Gastrocnemius medialis (tissue), 4 donors: ENCODE results near the gene LNPEP. TPM values are rescaled to one million over a fixed set of nuclear protein-coding genes. Genes with fewer than 3 reads are reported as not detected.

Source experiments
- ATAC-seq, 2 donors: fragments of 150-250 bp; one replicate each; pipeline ENCODE4 v1.9.1; 2016
- DNase-seq, 2 donors: peaks; one replicate each; pipeline ENCODE4 v3.0.0-alpha.2; 2019
- H3K27ac ChIP-seq, 4 donors: fragments of 200-600 bp; sonication (generic); 1 replicate in 1 of 4; 2 replicates in 3 of 4; pipeline ENCODE4 v1.5.1; 2016 to 2018; ENCODE audit warnings: mild to moderate bottlenecking in 2 of 4, moderate library complexity in 1 of 4
- H3K27me3 ChIP-seq, 3 donors: fragments of 200-600 bp; sonication (generic) in 2 of 3; 1 replicate in 1 of 3; 2 replicates in 2 of 3; pipeline versions ENCODE4 v1.5.1 to v1.6.0; 2016 to 2019; ENCODE audit warnings: mild to moderate bottlenecking in 1 of 3, moderate library complexity in 1 of 3
- H3K36me3 ChIP-seq, 2 donors: fragments of 200-600 bp; sonication (generic) in 1 of 2; one replicate each; pipeline ENCODE4 v1.5.1; 2017 to 2018
- H3K4me1 ChIP-seq, 2 donors: fragments of 200-600 bp; sonication (generic) in 1 of 2; one replicate each; pipeline ENCODE4 v1.5.1; 2016 to 2017; ENCODE audit warnings: mild to moderate bottlenecking in 2 of 2
- H3K4me3 ChIP-seq, 4 donors: fragments of 200-600 bp; sonication (generic) in 3 of 4; 1 replicate in 1 of 4; 2 replicates in 3 of 4; pipeline ENCODE4 v1.5.1; 2016 to 2019; ENCODE audit warnings: mild to moderate bottlenecking in 2 of 4
- H3K9me3 ChIP-seq, 3 donors: fragments of 200-600 bp; sonication (generic) in 2 of 3; 1 replicate in 1 of 3; 2 replicates in 2 of 3; pipeline ENCODE4 v1.5.1; 2016 to 2019
- POLR2A ChIP-seq, 2 donors: fragments of 450-650 bp; IDR thresholded peaks; one replicate each; pipeline ENCODE4 v1.6.1; 2017; ENCODE audit warnings: antibody characterized with exemption in 2 of 2, mild to moderate bottlenecking in 2 of 2, moderate library complexity in 2 of 2
- in situ Hi-C, 4 donors: fragments of 200-750 bp; cut with MboI; loops; one replicate each; pipeline versions ENCODE4 v1.15.0 to v1.8.0; 2017; ENCODE audit warnings: low sequenced_read_pairs in 4 of 4
- intact Hi-C: fragments of 100-400 bp; cut with DNase I; formaldehyde crosslinking; loops from one replicate; pipeline ENCODE4 v1.15.1; 2023; ENCODE audit warnings: low total_unique reads
- total RNA-seq, 4 donors: library from RNA; depleted of rRNA; stranded (reverse); fragments of >200 nt; gene quantifications; one replicate each; pipeline versions ENCODE4 v1.1.0 to v1.2.3, GENCODE V29; 2016
- TF ChIP-seq, protein P1 (sequence below), 5 experiments: fragments of 450-650 bp in 3 of 5; fragments of 200-600 bp in 2 of 5; sonication (generic) in 2 of 5; IDR thresholded peaks in 4 of 5; conservative IDR thresholded peaks in 1 of 5; 1 replicate in 4 of 5; 2 replicates in 1 of 5; pipeline ENCODE4 v1.5.1; 2016 to 2019; ENCODE audit warnings: antibody characterized with exemption in 5 of 5, mild to moderate bottlenecking in 3 of 5, moderate library complexity in 3 of 5

LNPEP gene
- total RNA-seq, 4 donors from 2014 or later: 31.9 to 48.7 (median 33.1) TPM

DNA sequence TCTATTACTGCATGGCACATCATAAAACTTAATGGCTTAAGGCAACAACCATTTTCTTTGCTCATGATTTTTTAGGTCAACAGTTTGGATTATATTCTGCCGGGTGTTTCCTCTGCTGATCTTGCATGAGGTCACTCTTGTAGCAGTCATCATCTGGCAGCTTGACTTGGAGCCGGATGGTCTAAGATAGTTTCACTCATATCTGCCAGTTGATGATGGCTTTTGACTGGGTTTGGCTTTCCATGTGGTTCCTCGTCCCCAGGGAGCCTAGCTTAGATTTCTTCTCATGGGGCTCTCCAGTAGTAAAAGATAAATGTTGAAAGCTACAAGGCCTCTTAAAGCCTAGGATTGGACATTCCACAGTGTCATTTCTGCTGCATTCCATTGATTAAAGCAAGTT lies 27.4 kb downstream of the LNPEP start:
- intact Hi-C loops: no loop called here

DNA sequence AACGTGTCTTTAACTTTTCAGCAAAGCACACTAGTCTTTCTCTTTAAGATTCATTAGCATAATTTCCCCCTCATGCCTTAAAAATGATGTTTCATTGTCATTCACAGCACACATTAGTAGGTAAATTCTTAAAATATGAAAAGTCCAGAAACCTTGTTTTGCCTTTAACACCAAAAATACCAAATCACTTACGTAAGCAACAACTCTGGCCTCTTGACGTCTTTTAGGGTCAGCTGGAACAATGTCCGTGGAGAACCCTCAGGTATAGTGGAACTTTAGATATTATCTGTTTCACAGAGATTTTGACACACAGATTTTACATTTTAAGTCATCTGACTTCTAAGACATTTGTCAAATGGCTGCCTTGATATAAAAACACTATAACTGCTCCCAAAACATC lies 30.9 kb downstream of the LNPEP start:
- ATAC-seq (no peak), DNase-seq (no peak)
- Histone ChIP-seq H3K27me3 (no peaks in the 10 kb centered on the region), H3K27ac (peak overlapping the region in 2 of 4 donors; percentile 60 to 66), H3K36me3 (no peaks in the 10 kb centered on the region), H3K9me3 (no peaks in the 10 kb centered on the region), H3K4me1 (peaks cover 57 to 71% of the 10 kb centered on the region in 2 donors), H3K4me3 (no peak overlapping the region)
- in situ Hi-C loops (no loop called here), intact Hi-C loops (no loop called here)
- no peak for TF ChIP-seq POLR2A (IDR thresholded peaks at IDR 0.05)
- TF ChIP-seq, protein P1, sequence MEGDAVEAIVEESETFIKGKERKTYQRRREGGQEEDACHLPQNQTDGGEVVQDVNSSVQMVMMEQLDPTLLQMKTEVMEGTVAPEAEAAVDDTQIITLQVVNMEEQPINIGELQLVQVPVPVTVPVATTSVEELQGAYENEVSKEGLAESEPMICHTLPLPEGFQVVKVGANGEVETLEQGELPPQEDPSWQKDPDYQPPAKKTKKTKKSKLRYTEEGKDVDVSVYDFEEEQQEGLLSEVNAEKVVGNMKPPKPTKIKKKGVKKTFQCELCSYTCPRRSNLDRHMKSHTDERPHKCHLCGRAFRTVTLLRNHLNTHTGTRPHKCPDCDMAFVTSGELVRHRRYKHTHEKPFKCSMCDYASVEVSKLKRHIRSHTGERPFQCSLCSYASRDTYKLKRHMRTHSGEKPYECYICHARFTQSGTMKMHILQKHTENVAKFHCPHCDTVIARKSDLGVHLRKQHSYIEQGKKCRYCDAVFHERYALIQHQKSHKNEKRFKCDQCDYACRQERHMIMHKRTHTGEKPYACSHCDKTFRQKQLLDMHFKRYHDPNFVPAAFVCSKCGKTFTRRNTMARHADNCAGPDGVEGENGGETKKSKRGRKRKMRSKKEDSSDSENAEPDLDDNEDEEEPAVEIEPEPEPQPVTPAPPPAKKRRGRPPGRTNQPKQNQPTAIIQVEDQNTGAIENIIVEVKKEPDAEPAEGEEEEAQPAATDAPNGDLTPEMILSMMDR (IDR thresholded peaks at IDR 0.05 in 4 of 5, conservative IDR thresholded peaks at IDR 0.05 in 1 of 5): no peak

More for the DNA sequence above, 27.4 kb downstream of the LNPEP start:
- H3K9me3 ChIP-seq: no peaks in the 10 kb centered on the region
- no peak for TF ChIP-seq POLR2A (IDR thresholded peaks at IDR 0.05)
- TF ChIP-seq, protein P1 (IDR thresholded peaks at IDR 0.05 in 4 of 5, conservative IDR thresholded peaks at IDR 0.05 in 1 of 5): no peak
- in situ Hi-C loops: no loop called here
- ATAC-seq (peak; percentile 88 to 89), DNase-seq (peak; percentile 32 to 74)
- peaks cover 58% of the 10 kb centered on the region in 2 donors for H3K4me1 ChIP-seq
- H3K36me3 ChIP-seq: no peaks in the 10 kb centered on the region
- peak overlapping the region; percentile 36 to 73 (median 68) for H3K27ac ChIP-seq
- H3K4me3 ChIP-seq: no peak overlapping the region
- no peaks in the 10 kb centered on the region for H3K27me3 ChIP-seq

DNA sequence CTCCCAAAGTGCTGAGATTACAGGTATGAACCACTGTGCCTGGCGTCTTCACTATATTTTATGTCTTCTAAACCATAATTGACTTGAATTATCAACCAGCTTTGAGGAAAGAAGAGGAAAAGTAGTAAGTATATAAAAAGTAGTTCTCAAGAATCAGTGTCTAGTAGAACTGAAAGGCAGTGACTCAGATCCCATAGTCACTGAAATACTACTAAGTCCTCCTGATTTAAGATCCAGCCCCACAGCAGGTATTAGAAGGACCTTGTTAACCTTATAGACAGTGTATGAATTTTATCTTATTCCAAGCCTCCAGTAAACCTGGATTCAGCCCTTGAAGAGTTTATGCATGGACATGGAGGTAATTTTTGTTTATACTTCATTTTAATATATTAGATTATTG lies 31.5 kb downstream of the LNPEP start:
- no peak for ATAC-seq
- intact Hi-C loops (no loop called here), in situ Hi-C loops (no loop called here)
- Histone ChIP-seq H3K4me3 (no peak overlapping the region), H3K27ac (peak overlapping the region; percentile 17 to 66 (median 59)), H3K9me3 (no peaks in the 10 kb centered on the region), H3K36me3 (no peaks in the 10 kb centered on the region), H3K4me1 (peaks cover 58 to 71% of the 10 kb centered on the region in 2 donors), H3K27me3 (no peaks in the 10 kb centered on the region)
- DNase-seq: no peak
- no peak for TF ChIP-seq POLR2A (IDR thresholded peaks at IDR 0.05)
- TF ChIP-seq, protein P1 (IDR thresholded peaks at IDR 0.05 in 4 of 5, conservative IDR thresholded peaks at IDR 0.05 in 1 of 5): no peak

DNA sequence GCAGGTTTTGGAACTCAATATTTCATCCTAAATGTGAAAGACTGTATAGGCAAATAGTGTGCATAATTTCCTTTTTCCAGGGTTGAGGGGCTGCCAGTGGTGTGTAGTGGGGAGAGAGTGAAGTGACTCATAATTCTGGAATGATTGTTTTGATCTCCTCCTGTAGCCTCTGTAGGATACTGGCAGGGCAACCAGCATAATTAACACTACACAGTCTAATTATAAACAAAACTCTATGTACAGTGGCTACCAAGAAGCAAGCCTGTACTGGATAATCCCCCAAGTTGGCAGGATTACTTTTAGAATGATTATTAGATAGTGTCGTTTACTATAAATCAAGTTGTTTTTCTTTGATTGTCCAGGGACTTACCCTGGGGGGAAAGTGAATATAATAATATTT lies 32.2 kb downstream of the LNPEP start:
- intact Hi-C loops (no loop called here), in situ Hi-C loops (no loop called here)
- H3K4me3 ChIP-seq: no peak overlapping the region
- H3K27ac ChIP-seq: peak overlapping the region; percentile 48 to 66 (median 59)
- ATAC-seq (peak; percentile 37 to 55), DNase-seq (no peak)
- no peaks in the 10 kb centered on the region for H3K36me3 ChIP-seq
- TF ChIP-seq POLR2A (IDR thresholded peaks at IDR 0.05): no peak
- TF ChIP-seq, protein P1 (IDR thresholded peaks at IDR 0.05 in 4 of 5, conservative IDR thresholded peaks at IDR 0.05 in 1 of 5): no peak
- H3K9me3 ChIP-seq: no peaks in the 10 kb centered on the region
- H3K27me3 ChIP-seq: no peaks in the 10 kb centered on the region
- peaks cover 58 to 70% of the 10 kb centered on the region in 2 donors for H3K4me1 ChIP-seq

DNA sequence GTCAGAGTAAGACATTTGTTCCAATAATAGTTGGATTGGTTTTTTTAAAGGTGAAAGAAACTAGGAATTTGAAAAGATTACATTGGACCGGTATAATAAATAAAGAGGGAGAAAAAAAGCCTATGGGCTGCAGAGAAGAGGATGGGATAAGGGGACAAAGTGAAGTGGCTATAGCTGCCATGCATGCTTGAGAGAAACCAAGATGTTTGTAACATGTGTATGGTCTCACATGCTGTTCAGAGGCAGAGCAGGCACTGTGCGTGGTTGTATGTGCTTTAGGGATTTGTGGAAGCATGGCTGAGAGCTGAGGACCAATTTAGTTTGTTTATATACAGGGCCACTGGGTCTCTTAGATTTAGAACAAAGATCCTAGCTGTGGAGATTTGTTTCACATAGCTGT lies 32.7 kb downstream of the LNPEP start:
- H3K9me3 ChIP-seq: no peaks in the 10 kb centered on the region
- peak; percentile 57 to 68 for ATAC-seq
- H3K36me3 ChIP-seq: no peaks in the 10 kb centered on the region
- peak overlapping the region; percentile 48 to 66 (median 59) for H3K27ac ChIP-seq
- no peaks in the 10 kb centered on the region for H3K27me3 ChIP-seq
- H3K4me1 ChIP-seq: peaks cover 58 to 70% of the 10 kb centered on the region in 2 donors
- DNase-seq: no peak
- TF ChIP-seq, protein P1 (IDR thresholded peaks at IDR 0.05 in 4 of 5, conservative IDR thresholded peaks at IDR 0.05 in 1 of 5): no peak
- intact Hi-C loops: no loop called here
- no peak overlapping the region for H3K4me3 ChIP-seq
- in situ Hi-C loops: no loop called here
